ENCODE measurements around the gene MYH16. TPM values are rescaled to one million over a fixed set of nuclear protein-coding genes. Genes with fewer than 3 reads are reported as not detected.

The MYH16 gene
- total RNA-seq, 2 experiments from 2014 or later: not detected

DNA sequence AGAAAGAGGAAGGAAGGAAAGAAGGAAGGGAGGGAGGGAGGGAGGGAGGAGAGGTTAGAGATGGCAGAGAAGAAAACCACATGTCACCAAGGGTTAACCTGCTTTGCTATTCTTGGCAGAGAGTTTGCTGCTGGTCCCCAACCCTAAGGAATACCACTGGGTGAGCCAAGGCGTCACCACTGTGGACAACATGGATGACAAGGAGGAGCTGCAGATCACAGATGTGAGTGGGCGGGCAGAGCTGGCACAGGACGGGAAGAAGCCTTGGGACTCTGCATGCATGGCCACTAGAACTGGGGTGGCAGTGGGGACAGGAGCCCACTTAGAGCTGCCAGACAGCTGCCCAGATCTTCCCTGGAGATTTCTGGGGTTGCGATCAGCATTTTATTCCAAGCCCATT is 17.2 kb upstream of the MYH16 start:
- no peak for DNase-seq
- H3K4me1 Mint-ChIP-seq (ENCODE audit: low read depth): no peaks in the 10 kb centered on the region
- CTCF ChIA-PET: no interaction called here

GRCh38 chr7:99257065-99257464 is 15.6 kb upstream of the MYH16 start:
- no peak overlapping the region for H3K27ac Mint-ChIP-seq
- TF ChIP-seq, protein P1, sequence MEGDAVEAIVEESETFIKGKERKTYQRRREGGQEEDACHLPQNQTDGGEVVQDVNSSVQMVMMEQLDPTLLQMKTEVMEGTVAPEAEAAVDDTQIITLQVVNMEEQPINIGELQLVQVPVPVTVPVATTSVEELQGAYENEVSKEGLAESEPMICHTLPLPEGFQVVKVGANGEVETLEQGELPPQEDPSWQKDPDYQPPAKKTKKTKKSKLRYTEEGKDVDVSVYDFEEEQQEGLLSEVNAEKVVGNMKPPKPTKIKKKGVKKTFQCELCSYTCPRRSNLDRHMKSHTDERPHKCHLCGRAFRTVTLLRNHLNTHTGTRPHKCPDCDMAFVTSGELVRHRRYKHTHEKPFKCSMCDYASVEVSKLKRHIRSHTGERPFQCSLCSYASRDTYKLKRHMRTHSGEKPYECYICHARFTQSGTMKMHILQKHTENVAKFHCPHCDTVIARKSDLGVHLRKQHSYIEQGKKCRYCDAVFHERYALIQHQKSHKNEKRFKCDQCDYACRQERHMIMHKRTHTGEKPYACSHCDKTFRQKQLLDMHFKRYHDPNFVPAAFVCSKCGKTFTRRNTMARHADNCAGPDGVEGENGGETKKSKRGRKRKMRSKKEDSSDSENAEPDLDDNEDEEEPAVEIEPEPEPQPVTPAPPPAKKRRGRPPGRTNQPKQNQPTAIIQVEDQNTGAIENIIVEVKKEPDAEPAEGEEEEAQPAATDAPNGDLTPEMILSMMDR (IDR thresholded peaks at IDR 0.05): no peak
- Histone ChIP-seq H3K27ac (ENCODE audit: low read depth in 1 of 2, low read length in 2 of 2) (no peak overlapping the region), H3K27me3 (ENCODE audit: control insufficient read depth in 1 of 2, insufficient read depth in 2 of 2, low read length in 2 of 2) (no peaks in the 10 kb centered on the region), H3K9me3 (ENCODE audit: control insufficient read depth in 1 of 2, insufficient read depth in 1 of 2, low read length in 2 of 2) (no peaks in the 10 kb centered on the region), H3K4me1 (ENCODE audit: insufficient read depth, low read length) (no peaks in the 10 kb centered on the region), H3K36me3 (ENCODE audit: insufficient read depth, low read length) (no peaks in the 10 kb centered on the region), H3K4me3 (ENCODE audit: low read length) (no peak overlapping the region)
- no peaks in the 10 kb centered on the region for H3K9me3 Mint-ChIP-seq
- no peaks in the 10 kb centered on the region for H3K27me3 Mint-ChIP-seq
- H3K4me3 Mint-ChIP-seq: no peak overlapping the region
- ChIA-PET POLR2A (no interaction called here), CTCF (no interaction called here)
- no peaks in the 10 kb centered on the region for H3K36me3 Mint-ChIP-seq (ENCODE audit: low read depth)
- H3K4me1 Mint-ChIP-seq (ENCODE audit: low read depth): no peaks in the 10 kb centered on the region
- DNase-seq (no peak), ATAC-seq (ENCODE audit: poor library complexity) (no peak)
- intact Hi-C loops (cut with DNase I, micrococcal nuclease): no loop called here

More for the DNA sequence above, 17.2 kb upstream of the MYH16 start:
- Mint-ChIP-seq H3K9me3 (no peaks in the 10 kb centered on the region), H3K27ac (no peak overlapping the region), H3K27me3 (no peaks in the 10 kb centered on the region), H3K4me3 (no peak overlapping the region), H3K36me3 (ENCODE audit: low read depth) (no peaks in the 10 kb centered on the region)
- H3K4me3 ChIP-seq (ENCODE audit: low read length): no peak overlapping the region
- POLR2A ChIA-PET: no interaction called here
- no peak for ATAC-seq (ENCODE audit: poor library complexity)
- no peak overlapping the region for H3K27ac ChIP-seq (ENCODE audit: low read depth in 1 of 2, low read length in 2 of 2)
- TF ChIP-seq, protein P1 (IDR thresholded peaks at IDR 0.05): no peak
- H3K9me3 ChIP-seq (ENCODE audit: control insufficient read depth in 1 of 2, insufficient read depth in 1 of 2, low read length in 2 of 2): no peaks in the 10 kb centered on the region
- no peaks in the 10 kb centered on the region for H3K36me3 ChIP-seq (ENCODE audit: insufficient read depth, low read length)
- H3K27me3 ChIP-seq (ENCODE audit: control insufficient read depth in 1 of 2, insufficient read depth in 2 of 2, low read length in 2 of 2): no peaks in the 10 kb centered on the region
- intact Hi-C loops (cut with DNase I, micrococcal nuclease): no loop called here
- no peaks in the 10 kb centered on the region for H3K4me1 ChIP-seq (ENCODE audit: insufficient read depth, low read length)

- no peak overlapping the region for H3K4me3 ChIP-seq (ENCODE audit: low read length)
- no peaks in the 10 kb centered on the region for H3K9me3 ChIP-seq (ENCODE audit: control insufficient read depth in 1 of 2, insufficient read depth in 1 of 2, low read length in 2 of 2)
- no peak overlapping the region for H3K4me3 Mint-ChIP-seq
- H3K4me1 Mint-ChIP-seq (ENCODE audit: low read depth): no peaks in the 10 kb centered on the region
- no peaks in the 10 kb centered on the region for H3K27me3 ChIP-seq (ENCODE audit: control insufficient read depth in 1 of 2, insufficient read depth in 2 of 2, low read length in 2 of 2)
- H3K4me1 ChIP-seq (ENCODE audit: insufficient read depth, low read length): no peaks in the 10 kb centered on the region
- no peaks in the 10 kb centered on the region for H3K9me3 Mint-ChIP-seq
- ATAC-seq (ENCODE audit: poor library complexity): no peak
- ChIA-PET CTCF (no interaction called here), POLR2A (no interaction called here)
- TF ChIP-seq, protein P1 (IDR thresholded peaks at IDR 0.05): no peak
- intact Hi-C loops (cut with DNase I, micrococcal nuclease): no loop called here
- H3K27me3 Mint-ChIP-seq: no peaks in the 10 kb centered on the region
- H3K27ac ChIP-seq (ENCODE audit: low read depth in 1 of 2, low read length in 2 of 2): no peak overlapping the region
- H3K36me3 ChIP-seq (ENCODE audit: insufficient read depth, low read length): no peaks in the 10 kb centered on the region
- H3K36me3 Mint-ChIP-seq (ENCODE audit: low read depth): no peaks in the 10 kb centered on the region
- H3K27ac Mint-ChIP-seq: no peak overlapping the region
- DNase-seq: no peak
Observed at GRCh38 chr7:99257675-99258074, 15.0 kb upstream of the MYH16 start.

Measured in CD4-positive, alpha-beta T cell (primary cell).